Measurements from ENCODE around the gene PIAS4. TPM values are rescaled to one million over a fixed set of nuclear protein-coding genes. Genes with fewer than 3 reads are reported as not detected.

Gene PIAS4
- total and polyA plus RNA-seq, 2 of the 13 experiments (the other 11 are each of a cell fraction or from before 2014, with no cell fraction given), result 9.0 to 20.1 TPM

DNA sequence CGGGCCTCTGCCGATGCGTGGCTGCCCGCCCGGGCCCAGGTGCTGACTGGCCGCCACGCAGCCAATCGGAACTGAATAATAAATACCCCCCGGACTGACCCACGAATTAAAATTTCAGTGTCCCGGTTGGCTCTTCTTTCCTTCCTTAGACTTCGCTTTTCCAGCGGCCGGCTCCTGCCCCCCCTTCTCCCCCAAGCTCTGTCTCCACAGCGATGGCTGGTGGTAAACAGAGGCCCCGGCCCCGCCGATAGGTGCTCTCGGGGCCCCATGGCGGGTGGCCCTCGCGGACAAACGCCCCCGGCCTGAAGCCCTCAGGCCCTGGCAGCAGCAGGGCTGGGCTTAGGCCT, 56.6 kb downstream of the PIAS4 start (continued):
- TF ChIP-seq FUBP1 (CRISPR knock-in tag; IDR thresholded peaks at IDR 0.05; ENCODE audit: borderline replicate concordance) (0 out of 2 replicates have a peak, but pooled peaks have one; percentile 39), ZSCAN25 (CRISPR knock-in tag; IDR thresholded peaks at IDR 0.05) (0 out of 2 replicates have a peak, but pooled peaks have one; percentile 2), ZFP36L2 (CRISPR knock-in tag; IDR thresholded peaks at IDR 0.05) (no peak)

DNA sequence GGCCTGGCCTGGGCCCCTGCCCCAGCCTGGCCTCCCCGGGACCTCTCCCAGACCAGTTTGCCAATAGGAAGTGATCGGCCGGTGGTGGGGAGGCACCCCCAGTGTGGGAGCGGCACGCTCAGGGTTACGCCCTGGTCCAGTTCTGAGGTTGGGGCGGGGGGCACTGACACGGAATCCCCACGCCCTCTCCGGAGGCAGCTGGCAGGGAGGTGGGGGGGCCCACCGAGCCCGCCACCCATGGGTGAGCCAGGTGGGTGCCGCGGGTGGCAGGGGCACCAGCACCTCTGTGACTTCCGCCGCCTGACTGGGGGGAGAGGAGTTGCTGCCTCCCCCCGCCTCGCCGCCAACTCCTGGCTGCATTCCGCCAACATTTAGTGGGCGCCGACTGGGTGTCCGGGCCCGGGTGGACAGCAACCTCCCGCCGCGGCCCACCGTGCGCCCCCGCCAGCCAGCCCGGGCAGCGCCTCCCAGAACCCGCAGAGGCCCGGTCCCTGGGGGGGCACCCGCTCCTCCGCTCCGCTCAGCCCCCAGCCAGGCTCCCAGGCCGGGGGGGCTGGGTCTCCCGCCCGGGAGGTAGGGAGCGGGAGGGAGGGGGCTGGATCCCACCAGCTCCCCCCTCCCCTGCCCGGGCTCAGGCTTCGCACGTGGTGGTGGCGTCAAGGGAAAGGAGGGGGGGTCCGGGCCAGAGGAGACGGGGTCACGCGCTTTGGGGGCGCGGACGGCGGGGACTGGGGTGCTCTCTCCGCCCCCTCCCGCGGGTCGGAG, 57.1 kb downstream of the PIAS4 start:
- CTCF ChIA-PET (ENCODE audit: low intra/inter-chr PET ratio, low total read pairs), result no interaction called here
- POLR2A ChIA-PET, result interaction anchor here (1.0 to 2.0 kb wide), 3 partner anchors 12 to 244 kb away, joined by 3 to 10 read pairs (median 8); no protein-coding TSS in a partner anchor
- Histone ChIP-seq H3K79me2 (ENCODE audit: insufficient read depth, low read length) (peaks cover 48% of the 10 kb centered on the region), H3K27me3 (ENCODE audit: control insufficient read depth in 1 of 2, insufficient read depth in 2 of 2, low read length in 2 of 2) (no peaks in the 10 kb centered on the region), H3K36me3 (replicated peaks in 1 of 2; ENCODE audit: control insufficient read depth in 1 of 2, insufficient read depth in 2 of 2, low read length in 2 of 2) (peaks cover 5 to 15% of the 10 kb centered on the region in 2 experiments), H3K4me2 (ENCODE audit: low read depth, low read length) (peak overlapping the region; percentile 85), H3K9ac (ENCODE audit: insufficient read depth, low read depth, low read length) (peak overlapping the region; percentile 88), H3K27ac (ENCODE audit: extremely low read length, insufficient read depth, low read length) (peak overlapping the region; percentile 85), H4K20me1 (ENCODE audit: insufficient read depth, low read length) (peaks cover 44% of the 10 kb centered on the region), H3K4me3 (replicated peaks in 1 of 3; ENCODE audit: insufficient read depth in 1 of 3, low read depth in 2 of 3, low read length in 3 of 3) (peak overlapping the region; percentile 84 to 92 (median 91)), H3K4me1 (ENCODE audit: insufficient read depth, low read length) (peaks cover 59% of the 10 kb centered on the region), H2AFZ (ENCODE audit: low read length) (no peak overlapping the region), H3K9me3 (ENCODE audit: low read length) (no peaks in the 10 kb centered on the region)
- DNase-seq (ENCODE audit: low spot score), result no peak
- 0% methylated on average over 15 of the region's 57 CpGs for WGBS (ENCODE audit: low lambda C conversion rate)
- FAIRE-seq, result no peak
- intact Hi-C loops (cut with micrococcal nuclease; ENCODE audit: unreplicated experiment) (loop anchor here (5.0 kb wide), 1 partner anchor 588 kb away; no protein-coding TSS in a partner anchor), in situ Hi-C loops (cut with HindIII; ENCODE audit: extremely low pct_ligation_motif_present, low pct_unique_long_range_greater_than_20kb) (no loop called here)
- 0 out of 3 replicates have a peak, but pooled peaks have one; percentile 0 for ATAC-seq
- BruUV-seq (replicated peaks), result no TSS peak
- TF ChIP-seq RFXAP (CRISPR knock-in tag; IDR thresholded peaks at IDR 0.05; ENCODE audit: borderline replicate concordance), result no peak
- TF ChIP-seq ZNF567 (CRISPR knock-in tag; IDR thresholded peaks at IDR 0.05; ENCODE audit: borderline replicate concordance), result no peak
- peak; percentile 30; the same call in 1 of the 2 replicates for TF ChIP-seq TGIF2 (CRISPR knock-in tag; IDR thresholded peaks at IDR 0.05)
- TF ChIP-seq NRL (CRISPR knock-in tag; IDR thresholded peaks at IDR 0.05; ENCODE audit: borderline replicate concordance), result no peak; the same call in 1 of the 2 replicates
- peak; percentile 60; the same call in 1 of the 2 replicates for TF ChIP-seq MAZ (IDR thresholded peaks at IDR 0.05; ENCODE audit: borderline replicate concordance, low read depth, low read length)
- no peak for TF ChIP-seq MAZ (CRISPR knock-in tag; IDR thresholded peaks at IDR 0.05; ENCODE audit: low read depth)
- TF ChIP-seq ZGPAT (CRISPR knock-in tag; IDR thresholded peaks at IDR 0.05), result 0 out of 2 replicates have a peak, but pooled peaks have one; percentile 33
- TF ChIP-seq CENPT (CRISPR knock-in tag; IDR thresholded peaks at IDR 0.05; ENCODE audit: low read depth), result no peak
- TF ChIP-seq MXD1 (CRISPR knock-in tag; IDR thresholded peaks at IDR 0.05), result peak; percentile 35; the same call in 1 of the 2 replicates
- no peak for TF ChIP-seq HOXA3 (CRISPR knock-in tag; IDR thresholded peaks at IDR 0.05)
- TF ChIP-seq ZFX (CRISPR knock-in tag; IDR thresholded peaks at IDR 0.05; ENCODE audit: low read depth), result peak; percentile 72
- TF ChIP-seq ARNTL (CRISPR knock-in tag; IDR thresholded peaks at IDR 0.05), result peak; percentile 32; the same call in 1 of the 2 replicates
- TF ChIP-seq HNRNPL (IDR thresholded peaks at IDR 0.05; ENCODE audit: low read depth, low read length), result peak; percentile 95
- no peak; the same call in 1 of the 2 replicates for TF ChIP-seq ZNF451 (CRISPR knock-in tag; IDR thresholded peaks at IDR 0.05)
- peak; percentile 20; the same call in 1 of the 3 replicates for TF ChIP-seq MXI1 (IDR thresholded peaks at IDR 0.05; ENCODE audit: borderline replicate concordance, low read depth, low read length)

Measured in HepG2 (cell line).